H1 (cell line): Measurements from ENCODE around the gene TBCD. TPM values are rescaled to one million over a fixed set of nuclear protein-coding genes. Genes with fewer than 3 reads are reported as not detected.

ENCODE experiments used
- CTCF ChIA-PET: fragments of 300-600 bp; sonication (Branson Sonifier 250); formaldehyde crosslinking; loops from one replicate; lab custom pipeline; 2021; ENCODE audit not compliant: partially characterized antibody; lab: Charles Lee
- POLR2A ChIA-PET: fragments of 300-600 bp; sonication (Branson Sonifier 250); formaldehyde crosslinking; loops from one replicate; lab custom pipeline; 2021; ENCODE audit warnings: inconsistent platforms; ENCODE audit not compliant: partially characterized antibody; lab: Charles Lee
- DNase-seq, 2 experiments: peaks; one replicate each; pipeline versions ENCODE4 v3.0.0 to v3.0.0-alpha.2; 2010 to 2022; ENCODE audit warnings: low spot score in 2 of 2, low read depth in 1 of 2, mixed read lengths in 1 of 2
- FAIRE-seq: peaks from 2 replicates; lab custom pipeline; 2011; peaks lifted over from hg19 to GRCh38; lab: Jason Lieb, UNC
- H2AFZ ChIP-seq: 2 replicates; pipeline ENCODE4 v1.8.1; 2012; ENCODE audit warnings: low read length, inconsistent platforms
- H2AK5ac ChIP-seq: 2 replicates; pipeline ENCODE4 v1.6.1; 2013; ENCODE audit warnings: low read depth, low read length
- H2BK120ac ChIP-seq: replicated peaks from 2 replicates; pipeline ENCODE3; 2013; ENCODE audit warnings: low read depth, low read length, inconsistent platforms
- H2BK12ac ChIP-seq: 2 replicates; pipeline ENCODE4 v1.6.1; 2013; ENCODE audit warnings: low read depth, low read length
- H2BK15ac ChIP-seq: 2 replicates; pipeline ENCODE4 v1.6.1; 2013; ENCODE audit warnings: low read length
- H2BK20ac ChIP-seq: 2 replicates; pipeline ENCODE4 v1.6.1; 2013; ENCODE audit warnings: low read length
- H2BK5ac ChIP-seq: 2 replicates; pipeline ENCODE4 v1.6.1; 2013; ENCODE audit warnings: low read depth, low read length
- H3K14ac ChIP-seq: 2 replicates; pipeline ENCODE4 v1.6.1; 2013; ENCODE audit warnings: inconsistent platforms; ENCODE audit not compliant: insufficient read length
- H3K18ac ChIP-seq: 2 replicates; pipeline ENCODE4 v1.6.1; 2013; ENCODE audit warnings: low read length; ENCODE audit errors: extremely low read depth
- H3K23ac ChIP-seq: 2 replicates; pipeline ENCODE4 v1.6.1; 2013; ENCODE audit warnings: inconsistent platforms; ENCODE audit not compliant: insufficient read length
- H3K23me2 ChIP-seq: 2 replicates; pipeline ENCODE4 v1.6.1; 2013; ENCODE audit warnings: low read depth, low read length
- H3K27ac ChIP-seq: 2 replicates; pipeline ENCODE4 v1.6.1; 2011; ENCODE audit warnings: low read depth, low read length, inconsistent platforms
- H3K27me3 ChIP-seq, 4 experiments: replicated peaks in 1 of 4; 1 replicate in 1 of 4; 2 replicates in 3 of 4; pipeline versions ENCODE4 v1.6.1 to v1.8.1; 2011 to 2013; ENCODE audit warnings: low read length in 3 of 4, mild to moderate bottlenecking in 3 of 4, inconsistent platforms in 2 of 4, mixed read lengths in 2 of 4, moderate library complexity in 1 of 4; ENCODE audit not compliant: control insufficient read depth in 3 of 4, insufficient read depth in 3 of 4; ENCODE audit errors: extremely low read depth in 1 of 4
- H3K36me3 ChIP-seq, 4 experiments: 2 replicates each; pipeline versions ENCODE4 v1.6.1 to v1.8.1; 2011 to 2013; ENCODE audit warnings: mild to moderate bottlenecking in 4 of 4, low read length in 3 of 4, moderate library complexity in 2 of 4, control low read depth in 1 of 4, inconsistent platforms in 1 of 4; ENCODE audit not compliant: insufficient read depth in 4 of 4, control insufficient read depth in 2 of 4
- H3K4ac ChIP-seq: replicated peaks from 2 replicates; pipeline ENCODE3; 2013; ENCODE audit warnings: low read length, low read depth, mixed read lengths, inconsistent platforms; ENCODE audit not compliant: insufficient read length
- H3K4me1 ChIP-seq, 4 experiments: replicated peaks in 1 of 4; 1 replicate in 1 of 4; 2 replicates in 3 of 4; pipeline versions ENCODE4 v1.6.1 to v1.8.1; 2011 to 2013; ENCODE audit warnings: low read length in 3 of 4, inconsistent platforms in 2 of 4, mixed read lengths in 1 of 4; ENCODE audit not compliant: insufficient read depth in 4 of 4, control insufficient read depth in 3 of 4
- H3K4me2 ChIP-seq, 2 experiments: 2 replicates each; pipeline versions ENCODE4 v1.6.1 to v1.8.1; 2011 to 2013; ENCODE audit warnings: low read depth in 2 of 2, low read length in 2 of 2, control low read depth in 1 of 2, inconsistent platforms in 1 of 2, mild to moderate bottlenecking in 1 of 2; ENCODE audit not compliant: insufficient read depth in 1 of 2
- H3K4me3 ChIP-seq, 4 experiments: fragments of 200-600, 300-600 bp in 1 of 4; sonication (generic), shearing (Covaris generic), sonication (Bioruptor Twin) in 1 of 4; 2 replicates each; pipeline versions ENCODE4 v1.5.1 to v1.8.1; 2011 to 2016; ENCODE audit warnings: low read length in 4 of 4, low read depth in 3 of 4, control low read depth in 2 of 4, inconsistent platforms in 2 of 4, mild to moderate bottlenecking in 2 of 4, mixed read lengths in 1 of 4, moderate library complexity in 1 of 4; ENCODE audit not compliant: insufficient read depth in 2 of 4; ENCODE audit errors: extremely low read depth in 1 of 4
- H3K56ac ChIP-seq: replicated peaks from 2 replicates; pipeline ENCODE3; 2013; ENCODE audit warnings: low read depth, mild to moderate bottlenecking, mixed read lengths, low read length, inconsistent platforms; ENCODE audit not compliant: insufficient read length
- H3K79me1 ChIP-seq: 2 replicates; pipeline ENCODE4 v1.6.1; 2013; ENCODE audit warnings: low read depth, low read length, control low read depth
- H3K79me2 ChIP-seq, 2 experiments: 2 replicates each; pipeline versions ENCODE4 v1.6.1 to v1.8.1; 2012 to 2013; ENCODE audit warnings: low read length in 2 of 2, mild to moderate bottlenecking in 2 of 2, inconsistent platforms in 1 of 2; ENCODE audit not compliant: insufficient read depth in 2 of 2, control insufficient read depth in 1 of 2
- H3K9ac ChIP-seq, 4 experiments: replicated peaks in 1 of 4; 1 replicate in 1 of 4; 2 replicates in 3 of 4; pipeline versions ENCODE4 v1.6.1 to v1.8.1; 2011 to 2013; ENCODE audit warnings: low read depth in 3 of 4, low read length in 3 of 4, control low read depth in 2 of 4, mild to moderate bottlenecking in 2 of 4, moderate library complexity in 2 of 4, inconsistent platforms in 1 of 4; ENCODE audit errors: extremely low read depth in 1 of 4
- H3K9me3 ChIP-seq, 2 experiments: 2 replicates each; pipeline versions ENCODE4 v1.6.1 to v1.8.1; 2012 to 2013; ENCODE audit warnings: mild to moderate bottlenecking in 2 of 2, moderate library complexity in 2 of 2, control low read depth in 1 of 2, inconsistent platforms in 1 of 2, low read depth in 1 of 2, low read length in 1 of 2, mixed read lengths in 1 of 2; ENCODE audit not compliant: insufficient read depth in 2 of 2
- H4K20me1 ChIP-seq, 2 experiments: replicated peaks in 1 of 2; 2 replicates each; pipeline versions ENCODE3 to v1.8.1; 2011 to 2013; ENCODE audit warnings: inconsistent platforms in 2 of 2, low read length in 2 of 2, mild to moderate bottlenecking in 1 of 2; ENCODE audit not compliant: insufficient read depth in 2 of 2, control insufficient read depth in 1 of 2
- H4K5ac ChIP-seq: 2 replicates; pipeline ENCODE4 v1.6.1; 2013; ENCODE audit warnings: low read length, low read depth, mixed read lengths, inconsistent platforms; ENCODE audit not compliant: insufficient read length
- H4K8ac ChIP-seq: 2 replicates; pipeline ENCODE4 v1.8.0; 2013; ENCODE audit warnings: mild to moderate bottlenecking, moderate library complexity, low read length, inconsistent platforms; ENCODE audit not compliant: insufficient read depth; ENCODE audit errors: extremely low read depth
- H4K91ac ChIP-seq: replicated peaks from 2 replicates; pipeline ENCODE3; 2013; ENCODE audit warnings: low read length, mixed read lengths, inconsistent platforms; ENCODE audit not compliant: insufficient read length
- ASH2L ChIP-seq: fragments of 200-600, 300-600 bp; sonication (generic); IDR thresholded peaks from one replicate; pipeline ENCODE4 v1.7.1; 2017; ENCODE audit warnings: low read length
- CHD1 ChIP-seq: IDR thresholded peaks from 2 replicates; pipeline ENCODE4 v1.6.1; 2012; ENCODE audit warnings: low read depth, low read length, improper control_type of control experiment
- JUN ChIP-seq: IDR thresholded peaks from 2 replicates; pipeline ENCODE4 v1.6.1; 2011; ENCODE audit warnings: low read depth, mild to moderate bottlenecking, improper control_type of control experiment, low read length
- ZNF274 ChIP-seq: IDR thresholded peaks from 2 replicates; pipeline ENCODE4 v1.7.0; 2012; ENCODE audit warnings: low read length, borderline replicate concordance; ENCODE audit errors: extremely low read depth
- WGBS, 2 experiments: shearing (Covaris generic) in 1 of 2; methylation state at CpG; one replicate each; pipeline versions ENCODE4 v1.1.6 to v1.1.7; 2013 to 2015; ENCODE audit warnings: low lambda C conversion rate in 2 of 2, mixed read lengths in 2 of 2, inconsistent platforms in 1 of 2, low coverage in 1 of 2, missing lambda C conversion rate in 1 of 2; ENCODE audit not compliant: insufficient replicate concordance in 2 of 2, insufficient coverage in 1 of 2, insufficient read length in 1 of 2; ENCODE audit errors: extremely low coverage in 1 of 2, missing lambda C conversion rate in 1 of 2; 5-methylcytosine and 5-hydroxymethylcytosine counted together
- polyA plus RNA-seq, 7 experiments: library from polyadenylated mRNA; depleted of rRNA in 3 of 7; stranded (reverse) in 5 of 7; unstranded in 2 of 7; fragments of >200 nt in 5 of 7; fragments of 200-250 nt in 2 of 7; gene quantifications; 1 replicate in 5 of 7; 2 replicates in 1 of 7; 4 replicates in 1 of 7; pipeline versions ENCODE4 v1.2.1 to v1.2.3, GENCODE V29; 2011 to 2013; ENCODE audit warnings: missing spikeins in 2 of 7, mixed read lengths in 2 of 7
- total RNA-seq: library from RNA; stranded (reverse); fragmentation: NEBNext Ultra II Directional; extraction: Animal tissue kit (Norgen Biotek cat#: 25700); gene quantifications from 2 replicates; pipeline ENCODE4 v1.2.1, GENCODE V29; 2021

The TBCD gene
- total and polyA plus RNA-seq, 2 of the 8 experiments (the other 6 are each of a cell fraction or from before 2014, with no cell fraction given): 118 to 162 TPM

DNA sequence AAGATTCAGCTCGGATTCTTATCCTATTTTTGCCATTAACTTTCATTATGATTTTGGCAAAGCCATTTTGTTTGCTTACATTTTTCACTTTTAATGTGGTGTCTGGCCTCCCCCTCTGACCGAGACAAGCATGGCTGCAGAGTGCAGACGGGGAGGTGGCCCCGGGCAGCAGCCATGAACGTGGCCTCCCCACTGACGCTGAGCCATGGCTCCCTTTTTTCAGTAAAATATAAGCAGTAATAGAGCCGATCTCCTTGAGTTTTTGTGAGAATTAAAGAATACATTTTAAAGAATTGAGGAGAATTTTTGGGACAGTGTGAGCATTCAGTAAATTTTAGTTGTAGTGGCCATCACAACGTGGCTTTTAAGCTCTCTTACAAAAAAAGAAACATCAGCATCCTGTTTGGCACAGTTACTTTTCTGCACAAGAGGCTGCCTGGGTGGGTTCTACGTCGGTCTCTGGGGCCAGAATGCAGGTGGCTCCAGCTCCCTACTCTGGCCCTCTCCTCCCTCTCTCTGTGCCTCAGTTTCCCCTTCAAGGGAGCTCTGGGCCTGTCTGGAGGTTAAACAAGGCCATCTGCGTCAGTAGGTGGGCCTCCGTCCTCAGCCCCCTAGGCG lies 156.8 kb downstream of the TBCD start:
- Histone ChIP-seq H3K27me3 (no peaks in the 10 kb centered on the region), H3K4me1 (no peaks in the 10 kb centered on the region), H4K20me1 (peaks cover 0 to 10% of the 10 kb centered on the region in 2 experiments), H3K4ac (no peak overlapping the region), H3K56ac (no peak overlapping the region), H2BK120ac (no peak overlapping the region), H4K5ac (no peak overlapping the region), H2AK5ac (no peak overlapping the region), H2BK5ac (no peak overlapping the region), H3K36me3 (peaks cover 0 to 15% (median 2%) of the 10 kb centered on the region in 4 experiments; a peak in 6 of 8 replicates), H3K9me3 (no peaks in the 10 kb centered on the region; a peak in 1 of 4 replicates), H2BK15ac (no peak overlapping the region), H3K23me2 (no peaks in the 10 kb centered on the region), H4K8ac (no peak overlapping the region), H2BK20ac (no peak overlapping the region), H2AFZ (no peak overlapping the region), H3K14ac (no peak overlapping the region), H3K27ac (no peak overlapping the region), H3K23ac (no peak overlapping the region), H3K79me2 (no peaks in the 10 kb centered on the region), H3K9ac (no peak overlapping the region), H2BK12ac (no peak overlapping the region), H3K4me3 (no peak overlapping the region), H3K4me2 (no peak overlapping the region), H4K91ac (no peak overlapping the region), H3K79me1 (peaks cover 2% of the 10 kb centered on the region; the same call in 1 of the 2 replicates), H3K18ac (no peak overlapping the region)
- ChIA-PET CTCF (interaction anchor here (0.9 to 1.8 kb wide), 5 partner anchors 9 to 38 kb away, joined by 3 to 5 read pairs (median 5); no protein-coding TSS in a partner anchor), POLR2A (no interaction called here)
- no peak for FAIRE-seq
- WGBS, 2 experiments: 88% methylated on average over 13 of the region's 13 CpGs; no CpG with 5 or more reads in 1 of the 2 experiments
- no peak for DNase-seq
- TF ChIP-seq JUN (no peak), ASH2L (no peak), ZNF274 (no peak), CHD1 (no peak)
